ENCODE data around the gene CD38. TPM values are rescaled to one million over a fixed set of nuclear protein-coding genes. Genes with fewer than 3 reads are reported as not detected.

Gene CD38
- total and polyA plus RNA-seq, 4 donors = 3.2 to 9.4 (median 5.3) TPM

- Histone ChIP-seq H3K36me3 (ENCODE audit: control insufficient read depth in 4 of 4, insufficient read depth in 3 of 4, low read depth in 1 of 4, low read length in 3 of 4) (no peaks in the 10 kb centered on the region), H3K9ac (ENCODE audit: low read depth in 1 of 2, low read length in 2 of 2) (no peak overlapping the region), H3K9me3 (ENCODE audit: control insufficient read depth in 4 of 4, low read length in 3 of 4) (no peaks in the 10 kb centered on the region), H3K4me1 (ENCODE audit: control insufficient read depth in 4 of 4, insufficient read depth in 4 of 4, low read length in 3 of 4) (peaks cover 0 to 1% (median 0%) of the 10 kb centered on the region in 4 donors), H3K27ac (ENCODE audit: low read depth in 1 of 2, low read length in 2 of 2) (no peak overlapping the region), H3K4me3 (ENCODE audit: low read depth in 1 of 3, low read length in 3 of 3) (no peak overlapping the region), H3K27me3 (ENCODE audit: control insufficient read depth in 4 of 4, insufficient read depth in 4 of 4, low read length in 3 of 4) (no peaks in the 10 kb centered on the region)
- TF ChIP-seq ATF3 (IDR thresholded peaks at IDR 0.05) (no peak), SP1 (IDR thresholded peaks at IDR 0.05) (no peak), CTCF (IDR thresholded peaks at IDR 0.05; ENCODE audit: low read depth, low read length, missing input control) (peak; percentile 11), RAD21 (IDR thresholded peaks at IDR 0.05) (peak in 1 of 2 donors; percentile 25)
- 75% methylated on average over 6 of the region's 6 CpGs for WGBS
- DNase-seq (ENCODE audit: low spot score) = no peak
These were observed 21.7 kb upstream of the CD38 start for GRCh38 chr4:15756361-15756861.

GRCh38 chr4:15757054-15757453, 21.1 kb upstream of the CD38 start:
- Histone ChIP-seq H3K9me3 (ENCODE audit: control insufficient read depth in 4 of 4, low read length in 3 of 4) (no peaks in the 10 kb centered on the region), H3K4me1 (ENCODE audit: control insufficient read depth in 4 of 4, insufficient read depth in 4 of 4, low read length in 3 of 4) (peaks cover 0 to 1% (median 0%) of the 10 kb centered on the region in 4 donors), H3K36me3 (ENCODE audit: control insufficient read depth in 4 of 4, insufficient read depth in 3 of 4, low read depth in 1 of 4, low read length in 3 of 4) (no peaks in the 10 kb centered on the region), H3K27ac (ENCODE audit: low read depth in 1 of 2, low read length in 2 of 2) (no peak overlapping the region), H3K4me3 (ENCODE audit: low read depth in 1 of 3, low read length in 3 of 3) (no peak overlapping the region), H3K9ac (ENCODE audit: low read depth in 1 of 2, low read length in 2 of 2) (no peak overlapping the region), H3K27me3 (ENCODE audit: control insufficient read depth in 4 of 4, insufficient read depth in 4 of 4, low read length in 3 of 4) (no peaks in the 10 kb centered on the region)
- no peak for DNase-seq (ENCODE audit: low spot score)
- 78% methylated on average over 4 of the region's 4 CpGs for WGBS
- TF ChIP-seq ZBTB33 (IDR thresholded peaks at IDR 0.05) (no peak), ATF3 (IDR thresholded peaks at IDR 0.05) (no peak), YY1 (IDR thresholded peaks at IDR 0.05) (no peak), REST (IDR thresholded peaks at IDR 0.05) (no peak), GABPA (IDR thresholded peaks at IDR 0.05 in 1 of 2, conservative IDR thresholded peaks at IDR 0.05 in 1 of 2) (no peak), FOXA1 (IDR thresholded peaks at IDR 0.05) (no peak), HNF4A (conservative IDR thresholded peaks at IDR 0.05) (no peak), FOXA2 (IDR thresholded peaks at IDR 0.05) (no peak), RAD21 (IDR thresholded peaks at IDR 0.05) (no peak), TAF1 (conservative IDR thresholded peaks at IDR 0.05) (no peak), CTCF (IDR thresholded peaks at IDR 0.05; ENCODE audit: low read depth, low read length, missing input control) (no peak), JUND (IDR thresholded peaks at IDR 0.05) (no peak)
